OCI-LY1 (cell line): Measurements from ENCODE around the gene BCR.

Experiments used
- H2AFZ ChIP-seq: fragments of 200-600 bp; sonication (generic), shearing (Covaris generic); 2 replicates; pipeline ENCODE4 v1.6.0; 2014; ENCODE audit warnings: antibody characterized with exemption, mild to moderate bottlenecking, low read length
- H3F3A ChIP-seq: fragments of 200-600 bp; sonication (generic), shearing (Covaris generic); 2 replicates; pipeline ENCODE4 v1.6.0; 2014; ENCODE audit warnings: mild to moderate bottlenecking, antibody characterized with exemption, low read length, moderate library complexity; ENCODE audit not compliant: insufficient read depth
- H3K27ac ChIP-seq: fragments of 200-600 bp; sonication (generic); 2 replicates; pipeline ENCODE4 v1.5.1; 2014; ENCODE audit warnings: low read length, mixed run types, mild to moderate bottlenecking, low read depth; ENCODE audit not compliant: poor library complexity, severe bottlenecking
- H3K27me3 ChIP-seq: fragments of 200-600 bp; sonication (generic); 2 replicates; pipeline ENCODE4 v1.6.0; 2014; ENCODE audit warnings: antibody characterized with exemption, mild to moderate bottlenecking, low read length, moderate library complexity; ENCODE audit not compliant: insufficient read depth
- H3K36me3 ChIP-seq: fragments of 200-600 bp; sonication (generic); 2 replicates; pipeline ENCODE4 v1.6.1; 2014; ENCODE audit warnings: mild to moderate bottlenecking, antibody characterized with exemption, low read length, moderate library complexity, mixed read lengths; ENCODE audit not compliant: insufficient read depth
- H3K4me1 ChIP-seq: fragments of 200-600 bp; sonication (generic); 2 replicates; pipeline ENCODE4 v1.5.1; 2014; ENCODE audit warnings: mild to moderate bottlenecking, low read length, moderate library complexity; ENCODE audit not compliant: insufficient read depth, severe bottlenecking
- H3K4me2 ChIP-seq: fragments of 200-600 bp; sonication (generic), shearing (Covaris generic); 2 replicates; pipeline ENCODE4 v1.6.1; 2014; ENCODE audit warnings: low read length
- H3K4me3 ChIP-seq: fragments of 200-600 bp; sonication (generic); 2 replicates; pipeline ENCODE4 v1.5.1; 2014; ENCODE audit warnings: low read length, low read depth, mild to moderate bottlenecking, mixed read lengths; ENCODE audit not compliant: poor library complexity, severe bottlenecking
- H3K79me2 ChIP-seq: fragments of 200-600 bp; shearing (Covaris generic); 2 replicates; pipeline ENCODE4 v1.6.1; 2016; ENCODE audit warnings: mixed run types, low read length, mixed read lengths; ENCODE audit not compliant: insufficient read depth
- H3K9ac ChIP-seq: fragments of 200-600 bp; sonication (generic), shearing (Covaris generic); 2 replicates; pipeline ENCODE4 v1.6.1; 2014; ENCODE audit warnings: mild to moderate bottlenecking, low read length, mixed read lengths
- H3K9me2 ChIP-seq: fragments of 200-600 bp; sonication (generic), shearing (Covaris generic); 2 replicates; pipeline ENCODE4 v1.6.1; 2014; ENCODE audit warnings: low read depth, mild to moderate bottlenecking, low read length, mixed read lengths
- H3K9me3 ChIP-seq: fragments of 200-600 bp; shearing (Covaris generic); 2 replicates; pipeline ENCODE4 v1.6.1; 2014; ENCODE audit warnings: low read length, mixed read lengths
- H4K20me1 ChIP-seq: fragments of 200-600 bp; sonication (generic), shearing (Covaris generic); 2 replicates; pipeline ENCODE4 v1.6.0; 2016; ENCODE audit warnings: mild to moderate bottlenecking, low read length; ENCODE audit not compliant: insufficient read depth
- EZH2 ChIP-seq: fragments of 200-600 bp; sonication (generic), shearing (Covaris generic); IDR thresholded peaks from 2 replicates; pipeline ENCODE4 v1.8.0; 2017; ENCODE audit warnings: borderline replicate concordance, mixed run types, mild to moderate bottlenecking, antibody characterized with exemption, low read length, moderate library complexity, mixed read lengths
- TF ChIP-seq, protein P1 (sequence below): fragments of 200-600 bp; sonication (generic), shearing (Covaris generic); IDR thresholded peaks from 2 replicates; pipeline ENCODE4 v1.5.1; 2017; ENCODE audit warnings: mild to moderate bottlenecking, antibody characterized with exemption, low read length, moderate library complexity, mixed read lengths

BCR gene

DNA sequence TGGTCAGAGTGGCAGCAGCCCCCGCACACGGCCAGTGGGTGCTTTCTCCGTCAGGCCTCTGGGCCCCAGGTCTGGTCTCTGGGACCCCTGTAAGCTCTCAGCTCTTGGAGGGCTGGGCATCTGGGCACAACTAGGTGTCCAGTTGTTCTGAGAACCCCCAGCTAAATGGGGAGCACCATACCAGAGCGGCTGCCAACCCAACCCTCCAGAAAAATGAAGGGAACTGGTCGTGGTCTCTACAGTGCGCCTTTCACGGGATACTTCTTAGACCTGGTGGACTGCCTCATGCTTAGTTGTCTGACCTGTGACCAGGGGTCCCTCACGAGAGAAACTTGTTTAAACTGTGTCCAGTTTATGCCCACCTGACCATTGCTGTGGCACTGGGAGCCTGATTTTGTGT is 104.9 kb downstream of the BCR start:
- H3K4me1 ChIP-seq, result peaks cover 16% of the 10 kb centered on the region
- no peaks in the 10 kb centered on the region for H3K9me2 ChIP-seq
- no peaks in the 10 kb centered on the region for H3K79me2 ChIP-seq
- H3K9ac ChIP-seq, result no peak overlapping the region
- no peaks in the 10 kb centered on the region for H3K9me3 ChIP-seq
- H3K36me3 ChIP-seq, result peaks cover 92% of the 10 kb centered on the region
- H2AFZ ChIP-seq, result no peak overlapping the region
- H3K27ac ChIP-seq, result no peak overlapping the region
- H4K20me1 ChIP-seq, result no peaks in the 10 kb centered on the region
- H3K4me2 ChIP-seq, result no peak overlapping the region
- no peaks in the 10 kb centered on the region for H3K27me3 ChIP-seq
- no peak for TF ChIP-seq EZH2
- TF ChIP-seq, protein P1, sequence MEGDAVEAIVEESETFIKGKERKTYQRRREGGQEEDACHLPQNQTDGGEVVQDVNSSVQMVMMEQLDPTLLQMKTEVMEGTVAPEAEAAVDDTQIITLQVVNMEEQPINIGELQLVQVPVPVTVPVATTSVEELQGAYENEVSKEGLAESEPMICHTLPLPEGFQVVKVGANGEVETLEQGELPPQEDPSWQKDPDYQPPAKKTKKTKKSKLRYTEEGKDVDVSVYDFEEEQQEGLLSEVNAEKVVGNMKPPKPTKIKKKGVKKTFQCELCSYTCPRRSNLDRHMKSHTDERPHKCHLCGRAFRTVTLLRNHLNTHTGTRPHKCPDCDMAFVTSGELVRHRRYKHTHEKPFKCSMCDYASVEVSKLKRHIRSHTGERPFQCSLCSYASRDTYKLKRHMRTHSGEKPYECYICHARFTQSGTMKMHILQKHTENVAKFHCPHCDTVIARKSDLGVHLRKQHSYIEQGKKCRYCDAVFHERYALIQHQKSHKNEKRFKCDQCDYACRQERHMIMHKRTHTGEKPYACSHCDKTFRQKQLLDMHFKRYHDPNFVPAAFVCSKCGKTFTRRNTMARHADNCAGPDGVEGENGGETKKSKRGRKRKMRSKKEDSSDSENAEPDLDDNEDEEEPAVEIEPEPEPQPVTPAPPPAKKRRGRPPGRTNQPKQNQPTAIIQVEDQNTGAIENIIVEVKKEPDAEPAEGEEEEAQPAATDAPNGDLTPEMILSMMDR, result no peak
- no peak overlapping the region for H3K4me3 ChIP-seq
- H3F3A ChIP-seq, result no peaks in the 10 kb centered on the region

DNA sequence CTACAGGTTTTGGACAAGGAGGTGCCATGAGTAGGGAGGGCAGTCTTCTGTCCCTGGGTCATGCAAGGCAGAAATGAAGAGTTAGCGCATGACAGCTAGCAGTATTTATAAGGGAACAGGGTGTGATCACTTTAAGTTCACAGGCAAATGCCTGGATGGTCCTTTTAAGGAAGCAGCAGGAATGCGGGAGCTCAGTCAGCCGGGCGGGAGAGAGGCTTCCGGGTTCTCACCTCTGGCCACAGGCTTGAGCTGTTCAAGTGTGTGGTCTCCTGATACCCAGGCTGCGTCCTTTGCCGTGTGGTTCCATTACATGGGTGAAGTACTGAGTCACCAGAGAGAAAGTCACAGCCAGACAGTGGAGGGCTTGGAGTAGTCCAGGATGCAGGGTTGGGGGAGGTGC is 105.4 kb downstream of the BCR start:
- no peak overlapping the region for H3K9ac ChIP-seq
- H3K27ac ChIP-seq, result no peak overlapping the region
- H3K79me2 ChIP-seq, result no peaks in the 10 kb centered on the region
- H3F3A ChIP-seq, result no peaks in the 10 kb centered on the region
- H3K4me1 ChIP-seq, result peaks cover 11% of the 10 kb centered on the region
- no peaks in the 10 kb centered on the region for H3K27me3 ChIP-seq
- no peak overlapping the region for H2AFZ ChIP-seq
- peaks cover 92% of the 10 kb centered on the region for H3K36me3 ChIP-seq
- TF ChIP-seq, protein P1, result no peak
- no peak for TF ChIP-seq EZH2
- no peaks in the 10 kb centered on the region for H3K9me2 ChIP-seq
- no peaks in the 10 kb centered on the region for H3K9me3 ChIP-seq
- H3K4me3 ChIP-seq, result no peak overlapping the region
- no peaks in the 10 kb centered on the region for H4K20me1 ChIP-seq
- H3K4me2 ChIP-seq, result no peak overlapping the region

DNA sequence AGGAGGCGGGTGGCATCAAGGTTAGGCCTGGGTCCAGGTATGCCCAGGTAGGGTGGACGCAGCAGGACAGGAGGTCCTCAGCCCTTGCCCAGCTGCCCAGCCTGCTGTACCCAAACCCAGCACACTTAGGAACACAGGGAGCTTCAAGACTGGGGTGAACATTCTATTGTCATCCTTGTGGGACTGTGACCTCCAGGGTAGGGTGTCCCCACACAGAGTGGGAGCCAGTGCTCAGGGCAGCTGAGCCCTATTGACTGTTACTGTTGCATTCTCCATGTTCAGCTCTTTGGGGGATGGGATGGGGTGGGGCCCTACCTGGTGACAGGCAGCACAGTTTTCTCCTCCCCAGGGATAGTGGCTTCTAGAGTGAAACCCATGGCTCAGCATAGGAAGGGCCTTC is 106.0 kb downstream of the BCR start:
- Histone ChIP-seq H4K20me1 (no peaks in the 10 kb centered on the region), H2AFZ (no peak overlapping the region), H3K4me1 (peaks cover 5% of the 10 kb centered on the region), H3K9me2 (no peaks in the 10 kb centered on the region), H3F3A (no peaks in the 10 kb centered on the region), H3K79me2 (no peaks in the 10 kb centered on the region), H3K9me3 (no peaks in the 10 kb centered on the region), H3K9ac (no peak overlapping the region), H3K4me2 (no peak overlapping the region), H3K27ac (no peak overlapping the region), H3K36me3 (peaks cover 92% of the 10 kb centered on the region), H3K27me3 (no peaks in the 10 kb centered on the region), H3K4me3 (no peak overlapping the region)
- no peak for TF ChIP-seq EZH2
- TF ChIP-seq, protein P1, result no peak
